ACC112 (cell line): Measurements from ENCODE around the gene SCN4A.
"Not testable (repeated sequence)": the region's sequence is repeated elsewhere in the genome, so short reads cannot be mapped to it uniquely, and the experiment has no call there.

Experiments
- H2AFZ ChIP-seq: fragments of 200-600 bp; sonication (generic); one replicate; pipeline ENCODE4 v1.6.0; 2017; ENCODE audit warnings: antibody characterized with exemption, low read length; ENCODE audit not compliant: unreplicated experiment
- H3K27ac ChIP-seq: fragments of 200-600 bp; sonication (generic); 2 replicates; pipeline ENCODE4 v1.5.1; 2014; ENCODE audit warnings: low read depth, mild to moderate bottlenecking, antibody characterized with exemption, low read length, moderate library complexity
- H3K27me3 ChIP-seq: fragments of 200-600 bp; sonication (generic); 2 replicates; pipeline ENCODE4 v1.6.1; 2014; ENCODE audit warnings: mild to moderate bottlenecking, antibody characterized with exemption, low read length, moderate library complexity, mixed read lengths; ENCODE audit not compliant: insufficient read depth
- H3K36me3 ChIP-seq: fragments of 200-600 bp; sonication (generic); 2 replicates; pipeline ENCODE4 v1.6.1; 2016; ENCODE audit warnings: mild to moderate bottlenecking, antibody characterized with exemption, low read length, moderate library complexity, mixed read lengths; ENCODE audit not compliant: insufficient read depth
- H3K4me1 ChIP-seq: fragments of 200-600 bp; sonication (generic); one replicate; pipeline ENCODE4 v1.6.1; 2016; ENCODE audit warnings: low read length, mixed read lengths; ENCODE audit not compliant: insufficient read depth, unreplicated experiment, control insufficient read depth
- H3K4me3 ChIP-seq: fragments of 200-600 bp; sonication (generic); 2 replicates; pipeline ENCODE4 v1.5.1; 2014; ENCODE audit warnings: mild to moderate bottlenecking, low read depth, low read length
- H3K79me2 ChIP-seq: fragments of 200-600 bp; sonication (generic); one replicate; pipeline ENCODE4 v1.6.0; 2016; ENCODE audit warnings: low read length; ENCODE audit not compliant: control insufficient read depth, unreplicated experiment, insufficient read depth

SCN4A gene

GRCh38 chr17:63972796-63973195, at the start of gene SCN4A:
Gene SCN4A, minus strand, starts transcription at chr17:63972918. Its CDS starts 77 bp downstream, at chr17:63972841.
- Histone ChIP-seq H2AFZ (no peak within 1 kb of the TSS), H3K27ac (no peak within 1 kb of the TSS), H3K4me3 (no peak within 1 kb of the TSS), H3K79me2 (no peaks in the 10 kb centered on the region), H3K36me3 (no peaks in the 10 kb centered on the region), H3K4me1 (peaks cover 20% of the 10 kb centered on the region), H3K27me3 (no peaks in the 10 kb centered on the region)

GRCh38 chr17:64020056-64020766, 47.5 kb upstream of the SCN4A start, which contains the start of gene ICAM2:
Gene ICAM2, minus strand, starts transcription at chr17:64020633. Its CDS starts 13,942 bp downstream, at chr17:64006691.
- Histone ChIP-seq H3K4me1 (no peaks in the 10 kb centered on the region), H3K36me3 (no peaks in the 10 kb centered on the region), H3K27me3 (no peaks in the 10 kb centered on the region), H2AFZ (peak within 1 kb of the TSS; percentile 83), H3K4me3 (peak within 1 kb of the TSS; percentile 64), H3K27ac (no peak within 1 kb of the TSS), H3K79me2 (no peaks in the 10 kb centered on the region)

GRCh38 chr17:64019551-64019961, 46.8 kb upstream of the SCN4A start:
- H3K79me2 ChIP-seq, H3K4me1 ChIP-seq, H3K27me3 ChIP-seq, H2AFZ ChIP-seq, H3K36me3 ChIP-seq, H3K27ac ChIP-seq, H3K4me3 ChIP-seq: not testable (repeated sequence)

- no peak overlapping the region for H3K4me3 ChIP-seq
- H3K4me1 ChIP-seq, result no peaks in the 10 kb centered on the region
- no peaks in the 10 kb centered on the region for H3K79me2 ChIP-seq
- no peaks in the 10 kb centered on the region for H3K36me3 ChIP-seq
- H3K27me3 ChIP-seq, result no peaks in the 10 kb centered on the region
- no peak overlapping the region for H2AFZ ChIP-seq
- H3K27ac ChIP-seq, result no peak overlapping the region
These were observed 44.8 kb upstream of the SCN4A start for GRCh38 chr17:64017381-64017980.

GRCh38 chr17:64016974-64017373, 44.3 kb upstream of the SCN4A start:
- Histone ChIP-seq H3K4me3 (no peak overlapping the region), H3K27ac (no peak overlapping the region), H3K79me2 (no peaks in the 10 kb centered on the region), H3K27me3 (no peaks in the 10 kb centered on the region), H3K36me3 (no peaks in the 10 kb centered on the region), H3K4me1 (no peaks in the 10 kb centered on the region), H2AFZ (no peak overlapping the region)

GRCh38 chr17:64016231-64016784, 43.6 kb upstream of the SCN4A start:
- no peaks in the 10 kb centered on the region for H3K27me3 ChIP-seq
- H3K4me3 ChIP-seq, result no peak overlapping the region
- no peaks in the 10 kb centered on the region for H3K36me3 ChIP-seq
- H3K27ac ChIP-seq, result no peak overlapping the region
- no peak overlapping the region for H2AFZ ChIP-seq
- no peaks in the 10 kb centered on the region for H3K4me1 ChIP-seq
- H3K79me2 ChIP-seq, result no peaks in the 10 kb centered on the region

GRCh38 chr17:64015447-64015846, 42.7 kb upstream of the SCN4A start:
- Histone ChIP-seq H3K27me3 (no peaks in the 10 kb centered on the region), H2AFZ (no peak overlapping the region), H3K36me3 (no peaks in the 10 kb centered on the region), H3K4me3 (no peak overlapping the region), H3K27ac (no peak overlapping the region), H3K4me1 (no peaks in the 10 kb centered on the region), H3K79me2 (no peaks in the 10 kb centered on the region)

GRCh38 chr17:64009571-64010402, 37.1 kb upstream of the SCN4A start:
- Histone ChIP-seq H3K4me1 (peaks cover 49% of the 10 kb centered on the region), H3K36me3 (no peaks in the 10 kb centered on the region), H2AFZ (peak overlapping the region; percentile 3), H3K4me3 (no peak overlapping the region), H3K27ac (peak overlapping the region; percentile 48), H3K79me2 (no peaks in the 10 kb centered on the region), H3K27me3 (no peaks in the 10 kb centered on the region)

GRCh38 chr17:64008830-64009229, 36.1 kb upstream of the SCN4A start:
- Histone ChIP-seq H3K79me2 (no peaks in the 10 kb centered on the region), H3K36me3 (no peaks in the 10 kb centered on the region), H3K27me3 (no peaks in the 10 kb centered on the region), H2AFZ (no peak overlapping the region), H3K4me1 (peaks cover 49% of the 10 kb centered on the region), H3K4me3 (no peak overlapping the region), H3K27ac (peak overlapping the region; percentile 38; the same call in 1 of the 2 replicates)

- no peaks in the 10 kb centered on the region for H3K79me2 ChIP-seq
- peak overlapping the region; percentile 38; the same call in 1 of the 2 replicates for H3K27ac ChIP-seq
- no peaks in the 10 kb centered on the region for H3K27me3 ChIP-seq
- no peaks in the 10 kb centered on the region for H3K36me3 ChIP-seq
- peaks cover 49% of the 10 kb centered on the region for H3K4me1 ChIP-seq
- peak overlapping the region; percentile 85 for H2AFZ ChIP-seq
- H3K4me3 ChIP-seq, result no peak overlapping the region
These were observed 35.6 kb upstream of the SCN4A start for GRCh38 chr17:64008346-64008745.
